B cell (primary cell): ENCODE measurements around the gene CHCHD3.

Experiments used
- EZH2 ChIP-seq: IDR thresholded peaks from 2 replicates; pipeline ENCODE4 v1.6.1; 2012; ENCODE audit warnings: borderline replicate concordance, low read depth, mild to moderate bottlenecking, moderate library complexity, low read length; ENCODE audit not compliant: insufficient read depth, poor library complexity, severe bottlenecking
- TF ChIP-seq, protein P1 (sequence below): fragments of 200-600 bp; IDR thresholded peaks from one replicate; pipeline ENCODE4 v1.8.0; 2022; ENCODE audit warnings: antibody characterized with exemption, mild to moderate bottlenecking

DNA sequence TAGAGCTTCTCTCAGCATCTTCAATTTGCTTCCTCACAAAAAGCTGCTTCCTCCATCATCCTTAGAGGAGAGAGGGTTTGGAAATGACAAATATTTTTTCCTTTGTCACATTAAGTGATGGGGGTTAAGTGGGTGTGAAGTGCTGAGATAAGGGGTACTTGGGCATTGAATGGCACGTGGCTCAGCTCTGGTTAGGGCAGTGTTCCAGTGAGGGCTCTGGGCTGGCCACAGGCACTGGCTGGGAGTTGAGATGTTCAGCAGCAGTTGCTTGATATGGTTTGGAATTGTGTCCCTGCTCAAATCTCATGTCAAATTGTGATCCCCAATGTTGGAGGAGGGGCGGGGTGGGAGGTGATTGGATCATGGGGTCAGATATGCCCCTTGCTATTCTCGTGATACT, 33.7 kb upstream of the CHCHD3 start:
- TF ChIP-seq, protein P1, sequence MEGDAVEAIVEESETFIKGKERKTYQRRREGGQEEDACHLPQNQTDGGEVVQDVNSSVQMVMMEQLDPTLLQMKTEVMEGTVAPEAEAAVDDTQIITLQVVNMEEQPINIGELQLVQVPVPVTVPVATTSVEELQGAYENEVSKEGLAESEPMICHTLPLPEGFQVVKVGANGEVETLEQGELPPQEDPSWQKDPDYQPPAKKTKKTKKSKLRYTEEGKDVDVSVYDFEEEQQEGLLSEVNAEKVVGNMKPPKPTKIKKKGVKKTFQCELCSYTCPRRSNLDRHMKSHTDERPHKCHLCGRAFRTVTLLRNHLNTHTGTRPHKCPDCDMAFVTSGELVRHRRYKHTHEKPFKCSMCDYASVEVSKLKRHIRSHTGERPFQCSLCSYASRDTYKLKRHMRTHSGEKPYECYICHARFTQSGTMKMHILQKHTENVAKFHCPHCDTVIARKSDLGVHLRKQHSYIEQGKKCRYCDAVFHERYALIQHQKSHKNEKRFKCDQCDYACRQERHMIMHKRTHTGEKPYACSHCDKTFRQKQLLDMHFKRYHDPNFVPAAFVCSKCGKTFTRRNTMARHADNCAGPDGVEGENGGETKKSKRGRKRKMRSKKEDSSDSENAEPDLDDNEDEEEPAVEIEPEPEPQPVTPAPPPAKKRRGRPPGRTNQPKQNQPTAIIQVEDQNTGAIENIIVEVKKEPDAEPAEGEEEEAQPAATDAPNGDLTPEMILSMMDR: no peak
- no peak for TF ChIP-seq EZH2
